ENCODE data around the gene KRT85. TPM values are rescaled to one million over a fixed set of nuclear protein-coding genes. Genes with fewer than 3 reads are reported as not detected.

KRT85 gene
- total and polyA plus RNA-seq, 8 donors = 0.14 to 0.26 TPM; not detected in 6

GRCh38 chr12:52364061-52364460, 3.2 kb downstream of the KRT85 start:
- Histone ChIP-seq H3K36me3 (no peaks in the 10 kb centered on the region), H3K27me3 (peaks cover 0 to 18% of the 10 kb centered on the region in 2 donors), H3K4me3 (no peak overlapping the region), H3K27ac (no peak overlapping the region), H3K9me3 (no peaks in the 10 kb centered on the region), H3K4me1 (no peaks in the 10 kb centered on the region)
- no peak for ATAC-seq
- intact Hi-C loops (cut with DNase I) = no loop called here
- DNase-seq = no peak
- TF ChIP-seq CTCF (IDR thresholded peaks at IDR 0.05) = no peak

- peaks cover 0 to 16% of the 10 kb centered on the region in 2 donors for H3K27me3 ChIP-seq
- no peaks in the 10 kb centered on the region for H3K4me1 ChIP-seq
- H3K4me3 ChIP-seq = no peak overlapping the region
- H3K27ac ChIP-seq = no peak overlapping the region
- intact Hi-C loops (cut with DNase I) = no loop called here
- H3K9me3 ChIP-seq = no peaks in the 10 kb centered on the region
- no peak for TF ChIP-seq CTCF (IDR thresholded peaks at IDR 0.05)
- H3K36me3 ChIP-seq = no peaks in the 10 kb centered on the region
- ATAC-seq (no peak), DNase-seq (no peak)
These were observed 4.1 kb downstream of the KRT85 start for GRCh38 chr12:52363111-52363679.

GRCh38 chr12:52362118-52362726, 5.1 kb downstream of the KRT85 start:
- H3K27me3 ChIP-seq = peaks cover 0 to 7% of the 10 kb centered on the region in 2 donors
- peak in 1 of 2 donors; percentile 8 for TF ChIP-seq CTCF (IDR thresholded peaks at IDR 0.05)
- H3K27ac ChIP-seq = no peak overlapping the region
- no peaks in the 10 kb centered on the region for H3K9me3 ChIP-seq
- H3K4me1 ChIP-seq = no peaks in the 10 kb centered on the region
- no peaks in the 10 kb centered on the region for H3K36me3 ChIP-seq
- H3K4me3 ChIP-seq = no peak overlapping the region
- intact Hi-C loops (cut with DNase I) = no loop called here
- ATAC-seq = no peak
- DNase-seq = no peak

- DNase-seq = no peak
- ATAC-seq = no peak
- no peak for TF ChIP-seq CTCF (IDR thresholded peaks at IDR 0.05)
- H3K9me3 ChIP-seq = no peaks in the 10 kb centered on the region
- no peak overlapping the region for H3K27ac ChIP-seq
- no peaks in the 10 kb centered on the region for H3K36me3 ChIP-seq
- no peak overlapping the region for H3K4me3 ChIP-seq
- intact Hi-C loops (cut with DNase I) = no loop called here
- no peaks in the 10 kb centered on the region for H3K4me1 ChIP-seq
- peaks cover 0 to 4% of the 10 kb centered on the region in 2 donors for H3K27me3 ChIP-seq
These were observed 5.7 kb downstream of the KRT85 start for GRCh38 chr12:52361553-52361952.

- Histone ChIP-seq H3K36me3 (no peaks in the 10 kb centered on the region), H3K9me3 (no peaks in the 10 kb centered on the region), H3K27ac (no peak overlapping the region), H3K4me1 (no peaks in the 10 kb centered on the region), H3K4me3 (no peak overlapping the region), H3K27me3 (peaks cover 0 to 10% of the 10 kb centered on the region in 2 donors)
- TF ChIP-seq CTCF (IDR thresholded peaks at IDR 0.05) = no peak
- intact Hi-C loops (cut with DNase I) = no loop called here
- ATAC-seq = no peak
- peak in 1 of 4 donors; percentile 30 for DNase-seq
These were observed 6.5 kb downstream of the KRT85 start for GRCh38 chr12:52360663-52361271.

Data from left lung (tissue), 10 donors.